CD4-positive, alpha-beta T cell treated with Interleukin-1 beta for 1 hour (primary cell): ENCODE results near the gene KLHDC4.
"Not testable (repeated sequence)": the region's sequence is repeated elsewhere in the genome, so short reads cannot be mapped to it uniquely, and the experiment has no call there.

Experiments
- DNase-seq, 2 donors: peaks; one replicate each; pipeline ENCODE4 v3.0.0-alpha.2; 2020 to 2022

KLHDC4 gene

DNA sequence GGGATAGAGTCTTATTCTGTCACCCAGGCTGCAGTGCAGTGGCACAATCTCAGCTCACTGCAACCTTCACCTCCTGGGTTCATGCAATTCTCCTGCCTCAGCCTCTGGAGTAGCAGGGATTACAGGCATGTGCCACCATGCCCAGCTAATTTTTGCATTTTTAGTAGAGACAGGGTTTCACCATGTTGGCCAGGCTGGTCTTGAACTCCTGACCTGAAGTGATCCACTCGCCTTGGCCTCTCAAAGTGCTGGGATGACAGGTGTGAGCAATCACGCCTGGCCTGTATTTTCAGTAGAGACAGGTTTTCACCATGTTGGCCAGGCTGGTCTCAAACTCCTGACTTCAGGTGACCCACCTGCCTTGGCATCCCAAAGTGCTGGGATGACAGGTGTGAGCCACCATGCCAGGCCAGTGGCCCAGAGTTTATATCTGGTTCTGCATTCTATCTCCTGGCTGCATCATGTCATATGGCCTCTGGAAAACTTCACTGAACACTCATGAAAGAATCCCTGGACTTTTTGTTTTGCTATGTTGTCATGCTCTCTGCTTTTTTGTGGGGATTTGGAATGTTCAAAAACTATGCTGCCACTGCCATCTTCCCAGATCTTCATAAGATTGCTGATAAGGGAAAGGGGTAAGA, 21.8 kb upstream of the KLHDC4 start:
- not testable (repeated sequence) for DNase-seq

DNA sequence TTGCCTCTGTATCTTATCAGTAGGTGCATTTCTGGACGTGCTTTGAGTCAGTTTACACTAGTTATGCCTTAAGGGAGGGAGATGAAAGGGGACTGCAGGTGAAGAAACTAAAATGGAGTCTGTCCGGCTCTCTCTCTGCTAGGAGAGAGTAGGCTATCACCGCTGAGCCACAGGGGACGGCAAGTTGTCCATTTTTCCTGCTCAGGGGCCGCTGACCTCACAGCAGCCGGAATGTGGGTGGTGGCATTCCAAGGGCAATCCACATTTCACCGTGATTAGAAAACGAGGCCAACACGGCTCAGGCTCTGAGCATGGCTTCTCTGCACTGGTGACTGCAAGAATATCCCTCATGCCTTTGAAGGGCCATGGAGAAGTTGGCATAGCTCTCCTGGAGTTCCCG, 19.0 kb upstream of the KLHDC4 start:
- no peak for DNase-seq

DNA sequence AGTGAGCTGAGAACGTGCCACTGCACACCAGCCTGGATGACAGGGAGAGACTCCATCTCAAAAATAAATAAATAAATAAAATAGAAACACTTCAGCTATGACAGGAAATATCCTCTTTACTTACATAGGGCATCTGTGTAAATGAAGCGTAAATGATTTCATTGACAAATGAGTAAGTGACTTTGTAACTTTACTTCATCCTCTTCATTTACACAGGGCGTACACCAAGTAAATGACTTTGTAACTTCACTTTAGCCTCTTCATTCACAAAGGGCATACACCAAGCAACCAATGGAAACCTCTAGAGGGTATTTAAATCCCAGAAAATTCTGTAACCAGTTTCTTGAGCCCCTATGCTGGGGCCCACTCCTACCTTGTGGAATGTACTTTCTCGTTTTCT, 16.2 kb upstream of the KLHDC4 start:
- DNase-seq, result no peak

DNA sequence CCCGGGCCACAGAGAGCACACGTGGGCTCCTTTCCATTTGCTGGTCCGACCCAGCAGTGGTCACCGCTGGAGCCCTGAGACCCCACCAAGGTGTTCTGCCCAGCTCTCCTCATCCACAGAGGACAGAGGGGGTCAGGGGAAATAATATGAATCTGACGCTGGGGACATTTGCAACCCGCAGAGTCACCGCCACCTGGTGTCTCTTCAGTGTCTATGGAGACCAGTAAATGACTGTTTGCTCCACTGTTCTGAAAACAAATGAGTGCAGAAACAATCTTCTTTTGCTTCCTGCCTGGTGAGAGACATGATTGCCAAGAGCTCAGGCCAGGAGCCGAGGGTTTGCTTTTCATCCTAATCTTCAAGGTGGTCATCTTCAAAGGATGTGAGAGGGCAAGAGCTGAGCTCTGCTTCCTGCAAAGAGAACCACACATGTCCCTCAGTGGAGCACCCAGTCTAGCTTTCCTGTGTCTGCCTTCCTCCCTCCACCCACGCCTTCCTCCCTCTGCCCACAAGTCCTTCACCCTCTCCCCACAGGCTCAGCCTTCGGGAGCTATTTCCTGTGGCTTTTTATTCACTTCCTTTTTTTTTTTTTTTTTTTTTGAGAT, 14.7 kb upstream of the KLHDC4 start:
- peak; percentile 44 to 64 for DNase-seq

DNA sequence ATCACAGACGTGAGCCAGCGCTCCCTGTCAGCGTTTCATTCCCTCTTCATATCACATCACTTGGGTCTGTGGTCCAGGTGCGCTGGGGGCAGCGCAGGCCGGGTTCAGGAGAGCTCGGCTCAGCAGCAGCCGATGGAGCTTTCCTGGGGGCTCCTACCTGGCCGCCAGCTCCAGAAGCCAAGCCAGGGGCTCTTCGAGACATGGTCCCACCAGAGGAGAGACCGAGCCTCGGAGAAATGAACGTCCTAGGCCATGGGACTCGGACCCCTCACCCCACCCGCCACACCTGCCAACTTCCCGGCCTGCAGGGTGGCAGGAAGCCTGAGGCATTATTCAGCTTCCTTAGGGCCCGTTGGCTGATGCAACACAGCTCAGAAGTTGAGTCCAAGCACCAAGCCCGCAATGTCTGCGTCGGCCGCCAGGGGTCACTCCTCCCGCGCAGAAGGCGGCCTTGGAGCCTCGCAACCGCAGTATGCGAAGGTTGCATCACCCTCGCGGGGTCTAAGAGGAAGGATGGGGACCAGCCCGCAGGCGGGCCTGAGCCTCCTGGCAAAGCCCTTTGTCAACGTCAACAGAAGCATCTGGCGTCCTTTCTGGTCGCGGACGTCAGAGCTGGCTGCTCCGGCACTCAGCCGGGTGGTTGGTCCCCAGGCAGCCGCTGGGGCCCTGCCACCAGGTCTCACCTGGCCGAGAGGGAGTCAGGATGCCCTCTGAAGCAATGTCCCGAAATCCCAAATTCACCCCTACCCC, 13.2 kb upstream of the KLHDC4 start:
- DNase-seq, result peak; percentile 92 to 94

DNA sequence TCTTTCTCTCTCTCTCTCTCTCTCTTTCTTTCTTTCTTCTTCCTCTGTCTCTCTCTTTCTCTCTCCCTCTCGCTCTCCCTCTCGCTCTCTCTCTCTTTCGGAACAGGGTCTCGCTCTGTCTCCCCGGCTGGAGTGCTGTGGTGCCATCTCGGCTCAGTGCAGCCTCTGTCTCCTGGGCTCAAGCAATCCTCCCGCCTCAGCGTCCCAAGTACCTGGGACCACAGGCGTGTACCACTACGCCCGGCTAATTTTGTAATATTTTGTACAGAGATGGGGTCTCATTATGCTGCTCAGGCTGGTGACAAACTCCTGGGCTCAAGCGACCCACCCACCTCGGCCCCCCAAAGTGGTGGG, 12.7 kb upstream of the KLHDC4 start:
- no peak for DNase-seq

DNA sequence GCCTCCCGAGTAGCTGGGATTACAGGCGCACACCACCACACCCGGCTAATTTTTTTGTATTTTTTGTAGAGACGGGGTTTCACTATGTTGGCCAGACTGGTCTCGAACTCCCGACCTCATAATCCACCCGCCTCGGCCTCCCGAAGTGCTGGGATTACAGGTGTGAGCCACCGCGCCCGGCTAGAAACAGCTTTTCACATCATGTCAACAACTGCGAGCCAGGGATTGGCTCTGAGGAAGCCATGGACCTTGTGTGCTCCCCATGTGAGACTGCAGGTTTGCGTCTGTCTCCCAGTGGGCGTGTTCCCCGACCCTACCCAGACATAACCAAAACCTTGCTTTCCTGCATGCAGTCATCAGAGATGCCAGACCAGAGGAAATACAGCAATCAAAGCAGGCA, 8.1 kb upstream of the KLHDC4 start:
- DNase-seq, result not testable (repeated sequence)

DNA sequence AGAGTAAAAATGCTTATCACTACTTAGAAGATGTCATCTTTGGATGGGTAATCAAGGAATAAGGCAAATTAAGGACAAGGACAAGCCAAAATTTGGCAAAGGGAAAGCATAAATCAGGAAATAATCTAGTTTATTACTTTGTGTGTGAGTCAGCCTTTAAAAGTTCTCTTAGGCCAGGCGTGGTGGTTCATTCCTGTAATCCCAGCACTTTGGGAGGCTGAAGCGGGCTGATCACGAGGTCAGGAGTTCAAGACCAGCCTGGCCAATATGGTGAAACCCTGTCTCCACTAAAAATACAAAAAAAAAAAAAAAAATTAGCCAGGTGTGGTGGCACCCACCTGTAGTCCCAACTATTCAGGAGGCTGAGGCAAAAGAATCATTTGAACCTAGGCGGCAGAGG, 1.7 kb upstream of the KLHDC4 start:
- not testable (repeated sequence) for DNase-seq

DNA sequence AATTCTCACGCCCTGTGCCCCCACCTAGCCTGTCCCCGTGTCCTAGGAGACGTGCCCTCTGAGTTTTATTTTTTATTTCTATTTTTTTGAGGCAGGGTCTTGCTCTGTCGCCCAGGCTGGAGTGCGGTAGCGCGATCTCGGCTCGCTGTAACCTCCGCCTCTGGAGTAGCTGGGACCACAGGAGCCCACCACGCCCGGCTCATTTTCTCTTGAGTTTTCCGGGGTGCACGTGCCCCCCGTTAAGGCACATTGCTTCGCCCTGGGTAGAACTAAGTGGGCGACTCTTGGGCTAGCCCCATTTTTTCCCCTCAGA, 655 bp upstream of the KLHDC4 start:
- DNase-seq, result no peak

DNA sequence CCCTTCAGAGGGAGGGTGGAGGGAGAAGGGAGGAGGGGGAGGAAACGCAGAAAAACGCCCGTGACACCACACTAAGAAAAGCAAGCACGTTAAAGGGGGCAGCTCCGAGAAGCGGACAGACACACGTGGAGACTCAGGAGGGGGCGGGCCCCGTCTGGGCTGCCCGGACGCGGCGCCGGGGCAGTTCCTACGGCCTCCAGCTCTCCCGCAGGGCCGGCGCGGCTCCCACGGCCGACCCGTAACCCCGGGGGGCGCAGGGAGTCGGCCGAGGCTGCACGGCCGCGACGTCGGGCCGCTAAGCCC, 362 bp downstream of the KLHDC4 start:
- DNase-seq, result peak; percentile 79 to 80

DNA sequence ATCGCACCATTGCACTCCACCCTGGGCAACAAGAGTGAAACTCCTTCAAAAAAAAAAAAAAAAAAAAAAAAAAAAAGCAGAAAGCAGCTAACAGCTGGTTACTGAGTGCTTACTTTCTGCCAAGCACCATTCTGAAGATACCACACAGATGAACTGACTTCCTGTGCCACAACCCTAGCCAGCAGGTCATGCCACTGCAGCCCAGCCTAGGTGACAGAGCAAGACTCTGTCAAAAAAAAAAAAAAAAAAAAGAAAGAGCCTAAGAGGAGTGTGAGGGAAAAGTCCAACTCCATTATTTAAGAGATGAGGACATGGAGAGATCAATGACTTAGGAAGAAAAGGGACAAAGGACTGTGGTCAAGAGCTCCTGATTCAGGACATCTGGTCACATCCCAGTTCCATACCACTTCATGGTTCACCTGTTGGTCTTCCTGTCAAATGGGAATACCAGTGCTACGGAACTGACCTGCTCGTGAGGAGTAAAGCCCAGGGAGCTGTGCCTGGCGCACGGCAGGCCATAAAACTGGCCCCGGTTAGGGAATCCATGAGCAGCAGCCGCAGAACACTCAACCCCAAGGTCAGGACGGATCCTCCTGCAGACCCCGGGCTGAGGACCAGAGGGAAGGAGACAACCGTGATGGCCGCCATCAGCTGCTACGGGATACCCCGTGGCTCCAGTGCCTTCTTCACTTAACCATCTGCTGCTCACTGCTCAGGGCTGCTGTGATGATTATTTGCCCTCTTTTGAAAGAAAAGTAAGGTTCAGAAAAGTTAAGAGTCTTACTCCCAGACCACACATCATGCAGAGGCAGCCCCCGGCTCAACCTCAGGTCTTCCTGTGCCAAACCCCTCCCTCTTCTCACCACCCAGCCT, 950 bp downstream of the KLHDC4 start:
- peak; percentile 65 to 71 for DNase-seq

DNA sequence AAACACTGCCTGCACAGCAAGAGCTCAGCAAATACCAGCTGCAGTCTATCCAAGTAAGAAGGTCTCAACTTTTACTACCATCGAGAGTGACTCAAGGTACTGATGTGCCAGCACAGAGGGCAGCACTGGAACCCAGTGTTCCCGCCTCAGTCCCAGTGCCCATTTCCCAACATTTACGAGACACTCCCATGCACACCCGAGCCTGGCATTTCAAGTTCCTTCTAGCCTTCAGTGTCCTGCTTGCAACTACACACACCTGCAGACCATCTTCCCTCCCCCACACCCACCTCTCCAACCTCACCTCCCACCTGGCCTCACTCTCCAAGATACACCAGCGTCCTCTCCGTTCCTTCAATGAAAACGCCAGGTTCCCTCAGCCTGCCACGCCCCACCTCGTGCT, 3.2 kb downstream of the KLHDC4 start:
- DNase-seq, result no peak

DNA sequence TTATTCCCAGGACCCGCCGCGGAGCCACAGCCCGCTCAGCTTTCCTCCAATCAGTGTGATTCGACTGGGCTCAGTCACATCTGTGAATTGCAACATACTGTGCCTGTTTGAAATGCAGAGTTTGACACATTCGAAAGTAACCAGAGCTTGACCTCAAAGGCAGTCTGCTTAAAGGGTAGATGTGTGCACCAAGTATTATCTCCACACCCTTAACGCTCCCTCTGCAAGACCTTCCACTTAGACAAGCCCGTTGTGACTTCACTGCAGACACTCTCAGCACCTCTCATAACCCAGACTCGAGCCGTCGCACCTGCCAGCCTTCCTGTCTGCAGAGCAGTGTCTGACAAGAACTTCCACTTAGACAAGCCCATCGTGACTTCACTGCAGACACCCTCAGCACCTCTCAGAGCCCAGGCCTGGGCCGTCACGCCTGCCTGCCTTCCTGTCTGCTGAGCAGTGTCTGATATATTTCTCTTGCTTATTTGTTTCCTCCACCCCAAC, 3.7 kb downstream of the KLHDC4 start:
- peak; percentile 56 to 62 for DNase-seq

DNA sequence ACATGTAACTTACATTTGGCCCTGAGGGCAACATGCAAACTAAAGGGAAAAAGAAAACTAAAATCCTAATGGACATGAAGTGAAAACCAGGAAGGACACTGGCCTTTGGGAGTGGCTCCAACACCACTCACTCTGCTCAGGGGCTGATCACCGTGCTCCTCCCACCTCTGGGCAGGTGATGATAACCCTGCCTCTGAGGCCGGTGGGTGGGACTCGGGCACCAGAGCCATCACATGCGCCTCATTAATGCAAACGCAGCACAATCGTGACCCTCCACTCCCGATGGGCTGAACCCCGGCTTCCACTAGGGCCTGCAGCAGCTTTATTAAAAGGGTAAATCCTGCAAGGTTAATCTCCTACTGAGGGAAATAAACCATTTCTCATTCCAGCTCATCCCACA, 4.7 kb downstream of the KLHDC4 start:
- no peak for DNase-seq

DNA sequence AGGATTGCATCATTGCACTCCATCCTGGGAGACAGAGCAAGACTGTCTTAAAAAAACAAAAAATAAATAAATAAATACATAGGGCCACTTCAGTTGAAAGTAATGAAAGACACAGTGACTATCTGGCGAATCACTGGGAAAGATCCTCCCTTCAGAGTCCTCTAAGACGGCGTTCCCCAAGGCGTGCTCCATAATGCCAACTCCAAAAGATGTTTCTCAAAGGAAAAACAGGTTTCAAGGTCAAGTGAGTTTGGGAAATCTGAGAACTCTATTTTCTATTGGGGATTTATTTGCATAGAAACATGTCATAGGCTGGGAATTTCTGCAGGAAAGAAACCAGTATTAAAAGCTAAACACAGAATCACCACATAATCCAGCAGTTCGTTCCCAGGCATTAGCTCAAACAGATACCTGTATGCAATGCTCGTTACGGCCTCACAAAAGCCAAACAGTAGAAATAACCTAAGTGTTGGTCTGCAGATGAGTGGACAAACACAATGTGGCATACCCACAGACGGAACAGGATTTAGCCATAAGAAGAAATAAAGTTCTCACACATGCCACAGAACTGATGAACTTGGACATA, 7.9 kb downstream of the KLHDC4 start:
- no peak for DNase-seq

DNA sequence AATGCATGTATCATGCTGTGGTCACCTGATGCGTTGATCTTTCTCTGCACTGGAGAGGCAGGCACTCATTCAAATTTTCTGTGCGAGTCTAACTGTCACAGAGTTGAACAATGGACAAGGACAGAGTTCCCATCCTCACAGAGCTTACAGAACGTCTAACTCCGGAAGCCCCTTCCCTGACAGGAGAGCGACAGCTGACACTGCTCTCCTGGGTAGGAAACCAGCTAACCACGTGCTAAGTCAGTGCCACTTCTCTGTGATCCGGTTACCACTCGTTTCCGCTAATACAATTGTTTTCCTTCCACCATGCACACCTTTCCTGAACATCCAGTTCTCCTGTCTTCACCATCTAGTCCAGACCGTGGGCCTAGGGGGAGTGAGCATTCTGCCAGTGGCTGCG, 11.3 kb downstream of the KLHDC4 start:
- DNase-seq, result peak in 1 of 2 donors; percentile 17

DNA sequence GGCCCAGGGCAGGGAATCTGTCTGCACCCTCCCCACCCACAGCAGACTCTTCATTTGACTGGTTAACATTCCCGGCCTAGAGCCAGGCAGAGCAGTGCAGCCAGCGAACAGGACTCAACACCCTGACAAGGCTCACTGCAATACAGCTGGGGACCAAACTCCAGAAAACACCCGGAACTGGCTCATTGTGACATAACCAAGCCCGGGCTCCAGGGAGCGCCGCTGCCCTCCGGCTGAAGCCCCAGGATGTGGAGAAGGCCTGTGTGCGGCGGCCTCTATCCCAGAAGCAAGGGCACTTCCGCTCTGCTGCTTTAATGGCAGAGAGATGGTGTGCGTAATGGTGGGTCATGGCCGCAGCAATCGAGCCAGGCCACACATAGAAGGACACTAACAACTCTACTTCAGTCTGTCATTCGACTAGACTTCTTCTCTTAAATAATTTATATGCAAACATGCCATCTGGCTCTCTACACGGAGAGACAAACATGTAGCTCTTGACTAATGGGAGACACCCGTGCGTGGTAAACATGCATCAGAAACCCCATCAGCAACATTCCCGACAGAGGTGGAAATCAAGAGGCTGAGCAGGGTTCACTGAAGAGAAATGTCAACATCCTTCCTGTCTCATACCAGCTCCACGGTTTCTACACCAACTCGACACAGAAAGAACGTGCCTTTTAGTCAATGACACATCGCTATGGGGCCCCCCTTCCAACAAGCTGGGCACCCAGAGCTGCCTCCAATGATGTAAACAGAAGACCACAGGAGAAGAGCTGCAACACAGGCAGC, 18.0 kb downstream of the KLHDC4 start:
- no peak for DNase-seq

DNA sequence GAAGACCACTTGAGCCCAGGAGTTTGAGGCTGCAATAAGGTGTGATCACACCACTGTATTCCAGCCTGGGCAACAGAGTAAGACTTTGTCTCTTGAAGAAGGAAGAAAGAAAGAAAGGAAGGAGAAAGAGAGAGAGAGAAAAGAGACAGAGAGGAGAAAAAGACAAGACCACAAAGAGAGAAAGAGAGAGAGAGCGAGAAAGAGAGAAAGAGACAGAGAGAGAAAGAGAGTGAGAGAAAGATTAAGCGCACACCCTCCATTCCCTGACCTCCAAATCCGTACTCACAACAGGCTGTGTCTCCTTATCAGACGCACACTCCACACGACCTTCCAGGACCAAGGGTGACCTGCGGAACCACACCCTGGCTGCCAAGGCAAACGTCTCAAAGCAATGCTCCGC, 19.6 kb downstream of the KLHDC4 start:
- no peak for DNase-seq

DNA sequence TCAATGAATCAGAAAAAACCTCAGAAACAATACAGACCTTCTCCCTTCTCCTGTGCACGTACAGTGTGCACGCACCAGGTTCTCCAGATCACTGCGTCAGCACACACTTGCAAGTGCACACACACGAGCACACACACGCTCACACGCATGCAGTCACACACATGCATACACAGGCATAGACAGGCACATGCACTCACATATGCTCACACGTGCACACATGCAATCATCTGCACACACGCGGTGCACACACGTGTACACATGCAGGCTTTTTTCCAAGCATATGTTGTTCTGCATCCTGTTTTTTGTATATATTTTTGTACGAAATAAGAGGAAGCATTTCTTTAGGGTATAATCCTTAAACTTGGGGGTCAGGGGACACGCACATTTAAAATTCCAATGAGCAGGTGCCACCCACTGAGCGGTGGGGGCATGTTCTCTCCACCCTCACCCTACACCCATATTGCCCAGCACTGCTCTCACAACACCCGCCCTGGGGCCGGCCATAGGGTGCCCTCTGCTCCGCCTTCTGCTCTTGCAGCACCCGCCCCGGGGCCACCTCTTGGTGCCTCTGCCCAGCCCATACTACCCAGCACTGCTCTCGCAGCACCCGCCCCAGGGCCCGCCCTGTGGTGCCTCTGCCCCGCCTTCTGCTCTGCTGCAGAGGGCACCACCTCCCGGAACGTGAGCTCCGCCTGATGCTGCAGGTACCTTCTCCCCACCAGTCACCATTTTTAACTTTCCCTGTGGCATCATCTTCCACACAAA, 20.9 kb downstream of the KLHDC4 start:
- no peak for DNase-seq

DNA sequence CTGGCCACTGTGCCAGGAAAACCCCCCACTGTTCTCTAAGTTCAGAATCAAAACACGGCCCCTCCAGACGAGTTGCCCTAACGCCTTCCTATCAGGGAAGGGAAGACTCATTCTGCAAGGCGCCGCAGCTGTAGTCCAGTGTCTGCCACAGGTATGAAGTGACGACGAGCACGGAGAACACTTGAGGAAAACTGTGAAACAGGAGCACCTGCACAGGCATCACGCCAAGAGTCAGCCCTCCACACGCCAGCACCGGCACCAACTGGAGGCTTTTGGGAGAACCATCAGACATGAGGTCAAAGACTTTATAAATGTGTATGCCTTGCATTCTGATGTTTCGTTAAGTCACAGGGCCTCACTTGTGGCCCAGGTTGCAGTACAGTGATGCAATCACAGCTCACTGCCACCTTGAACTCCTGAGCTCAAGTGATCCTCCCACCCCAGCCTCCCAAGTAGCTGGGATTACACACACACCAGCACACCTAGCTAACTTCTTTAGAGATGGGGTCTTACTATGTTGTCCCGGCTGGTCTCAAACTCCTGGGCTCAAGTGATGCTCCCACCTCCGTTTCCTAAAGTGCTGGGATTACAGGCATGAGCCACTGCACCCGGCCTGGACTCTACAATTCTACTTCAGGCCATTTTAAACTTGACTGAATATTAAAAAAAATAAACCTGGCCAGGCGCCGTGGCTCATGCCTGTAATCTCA, 22.9 kb downstream of the KLHDC4 start:
- DNase-seq, result no peak
